Activated CD4-positive, alpha-beta memory T cell treated with anti-CD3 and anti-CD28 coated beads for 36 hours (primary cell): ENCODE measurements around the gene NR4A2. TPM values are rescaled to one million over a fixed set of nuclear protein-coding genes. Genes with fewer than 3 reads are reported as not detected.
A peak's percentile ranks its signal among the peaks of the same experiment; 100 is the strongest.

Source experiments
- CTCF ChIA-PET: fragments of 350-600 bp; sonication (Branson Sonifier 250); formaldehyde crosslinking; loops from one replicate; lab custom pipeline; 2021; ENCODE audit warnings: antibody characterized with exemption, inconsistent platforms; lab: Charles Lee
- POLR2A ChIA-PET: fragments of 350-600 bp; sonication (Branson Sonifier 250); formaldehyde crosslinking; loops from one replicate; lab custom pipeline; 2021; ENCODE audit warnings: antibody characterized with exemption; lab: Charles Lee
- DNase-seq: peaks from one replicate; pipeline ENCODE4 v3.0.0-alpha.2; 2020
- H3K27ac Mint-ChIP-seq: one replicate; pipeline ENCODE4 v1.8.0; 2021; ENCODE audit warnings: mixed read lengths
- H3K27me3 Mint-ChIP-seq: one replicate; pipeline ENCODE4 v1.8.0; 2021; ENCODE audit warnings: mixed read lengths
- H3K36me3 Mint-ChIP-seq: one replicate; pipeline ENCODE4 v1.8.0; 2021; ENCODE audit warnings: mixed read lengths
- H3K4me1 Mint-ChIP-seq: one replicate; pipeline ENCODE4 v1.8.0; 2021; ENCODE audit warnings: low read depth, mixed read lengths
- H3K4me3 Mint-ChIP-seq: one replicate; pipeline ENCODE4 v1.8.0; 2021; ENCODE audit warnings: mild to moderate bottlenecking, mixed read lengths
- H3K9me3 Mint-ChIP-seq: one replicate; pipeline ENCODE4 v1.8.0; 2021; ENCODE audit warnings: mixed read lengths
- intact Hi-C: fragments of 100-400 bp; cut with micrococcal nuclease; formaldehyde crosslinking; loops from one replicate; pipeline ENCODE4 v1.15.1; 2023
- total RNA-seq, 2 experiments: library from RNA; stranded (reverse); gene quantifications; one replicate each; pipeline ENCODE4 v1.2.3, GENCODE V29; 2021

Gene NR4A2
- total RNA-seq, 2 experiments from 2014 or later: 9.3 to 10.0 TPM

- Mint-ChIP-seq H3K36me3 (peaks cover 53% of the 10 kb centered on the region), H3K4me3 (peak overlapping the region; percentile 94), H3K27ac (no peak overlapping the region), H3K9me3 (no peaks in the 10 kb centered on the region), H3K27me3 (peaks cover 2% of the 10 kb centered on the region), H3K4me1 (peaks cover 33% of the 10 kb centered on the region)
- POLR2A ChIA-PET: interaction anchor here (0.6 to 1.1 kb wide), 2 partner anchors 9 to 12 kb away, joined by 4 read pairs; no protein-coding TSS in a partner anchor
- DNase-seq: no peak
- CTCF ChIA-PET: interaction anchor here (1.4 kb wide), 1 partner anchor 71 kb away, joined by 3 read pairs; no protein-coding TSS in a partner anchor
- intact Hi-C loops: no loop called here
Measured at GRCh38 chr2:156329031-156329926, 3.2 kb downstream of the NR4A2 start.

GRCh38 chr2:156327835-156328695, 4.5 kb downstream of the NR4A2 start:
- Mint-ChIP-seq H3K9me3 (no peaks in the 10 kb centered on the region), H3K27me3 (peaks cover 13% of the 10 kb centered on the region), H3K27ac (no peak overlapping the region), H3K36me3 (peaks cover 59% of the 10 kb centered on the region), H3K4me1 (peaks cover 36% of the 10 kb centered on the region), H3K4me3 (no peak overlapping the region)
- ChIA-PET CTCF (no interaction called here), POLR2A (no interaction called here)
- intact Hi-C loops: no loop called here
- no peak for DNase-seq

GRCh38 chr2:156326526-156327095, 5.9 kb downstream of the NR4A2 start:
- ChIA-PET POLR2A (no interaction called here), CTCF (no interaction called here)

GRCh38 chr2:156325688-156326525, 6.6 kb downstream of the NR4A2 start:
- peaks cover 33% of the 10 kb centered on the region for H3K27me3 Mint-ChIP-seq
- no peak overlapping the region for H3K27ac Mint-ChIP-seq
- ChIA-PET POLR2A (no interaction called here), CTCF (interaction anchor here (1.5 kb wide), 1 partner anchor 9 kb away, joined by 5 read pairs; no protein-coding TSS in a partner anchor)
- DNase-seq: no peak
- H3K9me3 Mint-ChIP-seq: no peaks in the 10 kb centered on the region
- H3K4me1 Mint-ChIP-seq: peaks cover 44% of the 10 kb centered on the region
- intact Hi-C loops: no loop called here
- peaks cover 61% of the 10 kb centered on the region for H3K36me3 Mint-ChIP-seq
- no peak overlapping the region for H3K4me3 Mint-ChIP-seq

More at GRCh38 chr2:156326526-156327095, 5.9 kb downstream of the NR4A2 start:
- Mint-ChIP-seq H3K36me3 (peaks cover 61% of the 10 kb centered on the region), H3K27me3 (peaks cover 27% of the 10 kb centered on the region), H3K4me1 (peaks cover 44% of the 10 kb centered on the region), H3K4me3 (no peak overlapping the region), H3K9me3 (no peaks in the 10 kb centered on the region), H3K27ac (no peak overlapping the region)
- no peak for DNase-seq
- intact Hi-C loops: no loop called here

- H3K36me3 Mint-ChIP-seq: peaks cover 44% of the 10 kb centered on the region
- H3K27me3 Mint-ChIP-seq: peaks cover 48% of the 10 kb centered on the region
- intact Hi-C loops: no loop called here
- H3K27ac Mint-ChIP-seq: no peak overlapping the region
- DNase-seq: no peak
- ChIA-PET CTCF (no interaction called here), POLR2A (no interaction called here)
- no peak overlapping the region for H3K4me3 Mint-ChIP-seq
- H3K4me1 Mint-ChIP-seq: peaks cover 33% of the 10 kb centered on the region
- H3K9me3 Mint-ChIP-seq: no peaks in the 10 kb centered on the region
Measured at GRCh38 chr2:156323754-156324153, 8.8 kb downstream of the NR4A2 start.

- intact Hi-C loops: loop anchor here (1.0 kb wide), 1 partner anchor 10 kb away; the partner anchor contains the start of gene NR4A2
- POLR2A ChIA-PET: no interaction called here
- H3K4me3 Mint-ChIP-seq: peak overlapping the region; percentile 65
- CTCF ChIA-PET: no interaction called here
- no peaks in the 10 kb centered on the region for H3K9me3 Mint-ChIP-seq
- peaks cover 51% of the 10 kb centered on the region for H3K27me3 Mint-ChIP-seq
- peaks cover 32% of the 10 kb centered on the region for H3K4me1 Mint-ChIP-seq
- peaks cover 35% of the 10 kb centered on the region for H3K36me3 Mint-ChIP-seq
- no peak for DNase-seq
- H3K27ac Mint-ChIP-seq: no peak overlapping the region
Measured at GRCh38 chr2:156322686-156323231, 9.8 kb downstream of the NR4A2 start.

- H3K27ac Mint-ChIP-seq: no peak overlapping the region
- intact Hi-C loops: loop anchor here (1.0 kb wide), 1 partner anchor 10 kb away; the partner anchor contains the start of gene NR4A2
- ChIA-PET CTCF (no interaction called here), POLR2A (no interaction called here)
- peak; percentile 42 for DNase-seq
- peaks cover 52% of the 10 kb centered on the region for H3K27me3 Mint-ChIP-seq
- peaks cover 29% of the 10 kb centered on the region for H3K36me3 Mint-ChIP-seq
- H3K4me1 Mint-ChIP-seq: peaks cover 32% of the 10 kb centered on the region
- H3K9me3 Mint-ChIP-seq: no peaks in the 10 kb centered on the region
- peak overlapping the region; percentile 65 for H3K4me3 Mint-ChIP-seq
Measured at GRCh38 chr2:156322051-156322685, 10.4 kb downstream of the NR4A2 start.

- Mint-ChIP-seq H3K4me3 (peak overlapping the region; percentile 56), H3K9me3 (no peaks in the 10 kb centered on the region), H3K27me3 (peaks cover 54% of the 10 kb centered on the region), H3K4me1 (peaks cover 32% of the 10 kb centered on the region), H3K36me3 (peaks cover 23% of the 10 kb centered on the region), H3K27ac (no peak overlapping the region)
- intact Hi-C loops: no loop called here
- POLR2A ChIA-PET: no interaction called here
- CTCF ChIA-PET: no interaction called here
- DNase-seq: peak; percentile 50
Measured at GRCh38 chr2:156321243-156321904, 11.1 kb downstream of the NR4A2 start.

- Mint-ChIP-seq H3K27me3 (peaks cover 56% of the 10 kb centered on the region), H3K36me3 (peaks cover 15% of the 10 kb centered on the region), H3K4me3 (peak overlapping the region; percentile 25), H3K4me1 (peaks cover 32% of the 10 kb centered on the region), H3K27ac (no peak overlapping the region), H3K9me3 (no peaks in the 10 kb centered on the region)
- DNase-seq: no peak
- intact Hi-C loops: no loop called here
- ChIA-PET POLR2A (no interaction called here), CTCF (interaction anchor here (1.3 kb wide), 1 partner anchor 265 kb away, joined by 3 read pairs; no protein-coding TSS in a partner anchor)
Measured at GRCh38 chr2:156320486-156321098, 11.9 kb downstream of the NR4A2 start.
